PFSK-1 (cell line): ENCODE data around the gene ACY1.

ENCODE experiments used
- POLR2AphosphoS5 ChIP-seq: IDR thresholded peaks from 2 replicates; pipeline ENCODE4 v1.6.1; 2012; ENCODE audit warnings: low read depth, mild to moderate bottlenecking, control low read depth, low read length, moderate library complexity
- REST ChIP-seq, 2 experiments: IDR thresholded peaks; 2 replicates each; pipeline versions ENCODE4 v1.6.1 to v1.8.0; 2011 to 2012; ENCODE audit warnings: low read depth in 2 of 2, low read length in 2 of 2, control low read depth in 1 of 2, inconsistent platforms in 1 of 2, mild to moderate bottlenecking in 1 of 2, moderate library complexity in 1 of 2; ENCODE audit not compliant: insufficient read depth in 1 of 2
- SIN3A ChIP-seq: IDR thresholded peaks from 2 replicates; pipeline ENCODE4 v1.6.1; 2012; ENCODE audit warnings: mild to moderate bottlenecking, low read length, moderate library complexity, borderline replicate concordance; ENCODE audit not compliant: insufficient read depth
- TAF1 ChIP-seq: IDR thresholded peaks from 2 replicates; pipeline ENCODE4 v1.6.1; 2012; ENCODE audit warnings: low read length, control low read depth, borderline replicate concordance; ENCODE audit not compliant: insufficient read depth

DNA sequence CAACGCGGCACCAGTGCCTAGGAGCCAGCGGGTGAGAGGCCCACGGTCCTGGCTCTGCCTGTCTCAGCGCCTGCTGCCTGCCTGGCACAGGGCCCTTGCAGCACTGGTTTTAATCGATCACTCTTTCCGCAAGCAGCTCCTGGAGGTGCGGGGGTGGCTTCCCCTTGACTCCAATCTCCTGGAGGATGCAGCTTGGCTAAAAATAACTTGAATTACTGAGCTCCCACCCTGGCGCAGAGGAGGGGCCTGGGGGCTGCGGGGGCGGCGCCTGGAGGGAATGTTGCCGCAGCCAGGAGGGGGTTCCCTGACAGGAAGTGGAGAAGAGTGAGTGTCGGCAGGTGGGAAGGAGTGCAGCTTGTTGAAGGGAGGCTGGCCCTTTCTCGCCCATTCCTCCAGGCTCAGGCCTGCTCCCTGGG lies 22.2 kb downstream of the ACY1 start:
- TF ChIP-seq TAF1 (no peak), POLR2AphosphoS5 (no peak), REST (IDR thresholded peaks at IDR 0.05; ENCODE audit: insufficient read depth in 1 of 2, low read depth in 2 of 2, low read length in 2 of 2) (no peak), SIN3A (no peak)
